AG08396 (cell line): ENCODE measurements around the gene OPHN1.

ENCODE experiments used
- DNase-seq: peaks from one replicate; pipeline ENCODE4 v3.0.0; 2012; ENCODE audit warnings: low spot score, mixed read lengths

The OPHN1 gene

DNA sequence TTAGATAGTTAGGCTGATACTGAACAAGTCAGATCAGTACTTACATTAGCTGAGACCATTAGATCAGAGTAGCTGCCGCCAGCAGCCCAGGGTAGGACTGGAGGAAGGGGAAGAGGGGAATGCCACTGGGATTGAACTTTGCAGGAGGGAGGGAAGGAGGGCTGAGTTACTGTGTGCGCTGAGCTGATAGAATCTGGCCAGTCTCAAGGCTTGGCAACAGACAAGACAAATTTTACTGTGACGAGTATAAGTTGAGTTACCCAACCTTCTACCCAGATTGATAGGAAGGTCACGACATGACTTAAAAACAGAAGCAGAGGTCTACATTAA is 372.1 kb downstream of the OPHN1 start:
- no peak for DNase-seq

DNA sequence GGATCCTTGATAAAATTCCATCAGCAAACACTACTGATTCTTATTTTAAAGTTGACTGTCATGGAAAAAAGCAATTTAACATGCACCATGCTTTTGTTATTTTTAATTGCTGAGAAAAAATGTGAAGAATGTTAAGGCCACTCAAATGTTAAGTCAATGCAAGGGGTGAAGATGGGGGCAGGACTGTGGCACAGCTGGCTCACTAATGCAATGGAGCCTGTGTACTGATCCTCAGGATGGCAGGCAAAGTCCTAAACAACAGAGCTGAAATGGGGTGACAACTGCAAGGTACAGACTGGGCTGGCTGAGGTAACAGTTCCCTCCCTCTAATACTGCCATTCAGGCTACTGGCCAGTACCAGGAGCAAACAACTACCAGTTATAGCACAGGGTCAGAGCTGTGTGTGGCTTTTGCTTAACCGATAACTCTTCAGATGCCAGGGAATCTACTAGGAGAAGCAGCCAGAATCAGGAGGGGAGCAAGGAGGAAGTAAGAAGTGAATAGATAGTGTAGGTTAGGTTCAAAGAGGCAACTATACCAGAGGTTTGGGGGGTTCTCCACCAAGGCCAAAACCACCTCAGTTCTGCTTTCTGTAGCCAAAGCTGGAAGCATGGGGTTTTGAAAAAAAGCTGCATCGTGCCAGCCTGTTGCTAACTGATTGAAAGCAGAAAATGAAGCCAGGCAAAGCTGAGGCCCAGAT is 372.6 kb downstream of the OPHN1 start:
- DNase-seq = no peak

DNA sequence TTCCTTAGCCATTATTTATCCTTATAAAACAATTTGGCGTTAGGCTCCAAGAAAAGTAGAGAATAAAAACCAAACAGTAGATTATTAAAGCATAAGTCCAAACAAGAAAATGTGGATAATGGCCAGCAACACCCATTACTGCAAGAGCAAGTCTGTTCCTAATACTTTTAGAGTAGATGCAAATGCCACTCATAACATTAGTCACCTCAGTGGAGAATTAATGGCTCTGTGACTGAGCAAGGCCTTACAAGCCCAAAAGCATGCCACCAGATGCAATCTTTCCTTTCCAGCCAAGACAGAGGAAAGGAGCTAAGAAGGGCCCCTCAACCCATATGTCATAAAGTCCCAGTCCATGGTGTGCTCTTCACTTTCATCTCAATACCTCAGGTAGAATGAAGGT is 373.8 kb downstream of the OPHN1 start:
- no peak for DNase-seq

DNA sequence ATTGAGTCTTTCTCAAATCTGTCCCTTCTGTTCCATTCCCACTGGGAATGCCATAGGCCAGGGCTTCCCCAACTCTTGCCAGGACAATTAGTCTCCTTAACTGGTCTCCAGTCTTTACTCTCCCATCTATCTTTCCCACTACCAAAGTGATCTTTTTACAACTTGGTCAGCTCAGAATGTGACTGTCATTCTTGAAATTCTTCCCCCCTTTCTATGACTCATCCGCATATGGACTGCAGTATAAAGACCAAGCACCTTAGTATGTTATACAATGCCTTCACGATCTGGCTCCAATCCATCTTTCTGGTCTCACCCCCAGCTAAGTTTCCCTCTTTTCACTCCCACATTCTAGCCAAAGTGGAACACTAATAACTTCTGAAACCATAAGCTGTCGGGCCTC is 383.8 kb downstream of the OPHN1 start:
- DNase-seq = no peak

DNA sequence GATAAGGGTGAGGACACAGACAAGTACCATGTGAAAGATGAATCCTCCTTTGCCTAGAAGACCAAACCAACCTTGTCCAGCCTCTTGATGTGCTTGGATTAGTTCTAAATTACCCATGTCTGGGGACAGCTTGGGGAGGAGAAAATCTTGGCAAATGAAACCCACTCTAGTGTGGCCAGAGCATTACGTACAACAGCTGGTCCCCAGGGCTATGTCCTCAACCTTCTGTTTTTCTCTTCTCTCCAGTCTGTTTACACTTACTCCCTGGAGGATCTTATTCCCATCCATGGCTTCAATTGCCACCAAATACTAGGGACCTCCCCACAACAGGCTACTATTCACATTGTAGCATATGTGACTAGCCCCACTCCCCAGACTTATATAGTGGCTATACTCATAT is 384.5 kb downstream of the OPHN1 start:
- no peak for DNase-seq

DNA sequence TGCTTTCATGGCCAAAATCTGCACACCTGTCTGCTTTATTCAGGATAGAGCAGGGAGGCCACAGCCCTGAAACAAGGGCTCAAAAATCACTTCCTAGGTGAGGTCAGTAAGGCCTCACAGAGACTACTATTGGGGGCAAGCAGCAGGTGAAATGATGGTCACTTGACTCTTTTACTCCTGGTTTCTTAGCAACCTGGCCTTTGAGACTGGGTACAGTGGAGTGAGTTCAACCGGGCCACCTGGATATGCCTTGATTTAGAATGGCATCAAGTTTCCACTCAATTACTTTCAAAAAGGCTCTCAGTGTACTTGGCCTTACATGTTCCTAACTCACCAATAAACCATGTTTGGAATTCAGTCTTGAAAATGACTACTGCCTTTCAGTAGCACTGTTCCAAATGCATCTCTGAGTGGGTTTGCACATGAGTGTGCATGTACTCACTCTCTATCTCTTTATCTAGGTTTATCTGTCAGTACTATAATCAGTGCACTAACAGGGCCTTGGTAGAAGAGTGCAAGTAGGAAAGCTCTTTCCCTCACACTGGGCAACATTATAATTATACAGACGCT is 388.2 kb downstream of the OPHN1 start:
- DNase-seq = no peak

DNA sequence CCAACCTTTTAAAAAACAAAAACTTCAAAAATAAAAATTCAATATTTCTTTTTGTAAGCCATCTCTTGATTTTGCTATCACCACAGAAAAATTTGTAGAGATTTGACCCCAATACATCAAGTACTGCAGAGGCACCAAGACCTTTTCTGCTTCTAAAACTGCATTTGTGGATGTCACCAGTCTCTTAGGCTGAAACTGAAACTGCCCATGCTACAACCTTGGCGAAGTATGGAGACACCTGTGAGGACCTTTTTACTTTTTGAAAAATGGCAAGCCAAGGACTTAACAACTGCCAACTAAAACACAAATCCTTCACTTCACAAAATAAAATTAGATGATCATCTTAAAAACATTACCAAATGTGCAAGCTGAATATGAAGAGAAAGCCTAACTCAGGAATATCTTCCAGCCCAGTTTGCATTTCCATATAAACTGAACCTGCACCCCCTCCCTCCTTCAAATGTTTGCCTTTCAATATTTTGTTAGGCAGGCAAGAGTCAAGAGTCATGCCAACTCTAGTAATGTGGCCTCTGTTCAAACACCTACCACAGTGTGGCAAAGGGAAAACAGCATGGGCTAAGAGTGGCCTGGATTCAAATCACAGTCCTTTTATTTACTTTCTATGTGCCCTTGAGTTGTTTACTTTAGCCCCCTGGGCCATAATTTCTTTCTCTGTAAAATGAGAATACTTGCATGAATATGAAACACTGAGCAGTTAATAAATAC is 389.4 kb downstream of the OPHN1 start:
- no peak for DNase-seq

DNA sequence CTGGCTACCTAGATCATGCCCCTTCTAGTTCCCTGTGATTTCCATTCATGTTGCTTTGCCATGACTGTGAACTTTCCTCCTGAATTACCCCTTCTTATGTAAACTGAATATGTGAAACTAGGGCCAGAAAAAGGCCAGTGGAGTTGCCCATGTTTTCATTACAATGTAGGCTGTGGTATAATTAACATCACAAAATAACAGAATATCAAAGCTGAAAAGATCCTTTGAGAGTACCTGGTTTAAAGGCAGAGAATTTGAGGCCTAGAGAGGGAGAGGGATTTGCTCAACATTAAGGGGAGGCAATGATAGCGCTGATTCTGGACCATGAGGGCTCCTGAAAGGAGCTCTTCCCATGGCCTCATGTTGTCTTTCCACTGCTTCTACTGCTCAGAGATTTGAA is 392.2 kb downstream of the OPHN1 start:
- DNase-seq = no peak

DNA sequence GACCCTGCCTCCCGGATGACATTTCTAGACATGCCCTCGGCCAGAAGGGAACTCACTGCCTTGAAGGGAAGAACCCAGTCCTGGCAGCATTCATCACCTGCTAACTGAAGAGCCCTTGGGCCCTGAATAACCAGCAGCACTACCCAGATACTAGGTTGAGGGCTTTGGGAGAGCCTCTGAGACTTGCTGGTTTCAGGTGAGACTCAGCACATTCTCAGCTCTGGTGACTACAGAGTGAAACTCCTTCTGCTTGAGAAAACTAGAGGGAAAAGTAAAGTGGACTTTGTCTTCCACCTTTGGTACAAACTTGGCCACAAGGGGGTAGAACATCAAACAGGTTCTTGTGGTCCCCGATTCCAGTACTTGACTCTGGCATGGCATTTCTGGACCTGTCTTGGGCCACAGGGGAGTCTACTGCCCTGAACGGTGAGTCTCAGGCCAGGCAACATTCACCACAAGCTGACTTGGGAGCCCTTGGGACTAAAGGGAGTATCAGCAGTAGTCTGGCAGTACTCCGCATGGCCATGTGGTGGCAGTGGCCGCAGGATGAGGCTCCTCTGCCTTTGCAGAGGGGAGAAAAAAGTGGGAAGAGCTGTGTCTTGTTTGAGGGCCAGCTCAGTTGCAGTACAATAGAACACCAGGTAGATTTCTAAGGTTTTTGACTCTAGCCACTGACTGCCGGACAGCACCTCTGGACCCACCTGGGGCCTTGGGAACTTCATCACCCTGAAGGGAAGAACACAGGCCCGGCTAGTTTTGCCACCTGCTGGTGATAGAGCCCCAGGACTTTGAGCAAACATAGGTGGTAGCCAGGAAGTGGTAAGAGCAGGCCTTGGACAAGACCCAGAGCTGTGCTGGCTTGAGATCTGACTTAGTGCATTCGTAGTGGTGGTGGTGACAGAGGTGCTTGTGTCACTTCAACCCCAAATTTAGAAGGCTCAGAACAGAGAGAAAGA is 414.8 kb downstream of the OPHN1 start:
- peak; percentile 10 for DNase-seq

DNA sequence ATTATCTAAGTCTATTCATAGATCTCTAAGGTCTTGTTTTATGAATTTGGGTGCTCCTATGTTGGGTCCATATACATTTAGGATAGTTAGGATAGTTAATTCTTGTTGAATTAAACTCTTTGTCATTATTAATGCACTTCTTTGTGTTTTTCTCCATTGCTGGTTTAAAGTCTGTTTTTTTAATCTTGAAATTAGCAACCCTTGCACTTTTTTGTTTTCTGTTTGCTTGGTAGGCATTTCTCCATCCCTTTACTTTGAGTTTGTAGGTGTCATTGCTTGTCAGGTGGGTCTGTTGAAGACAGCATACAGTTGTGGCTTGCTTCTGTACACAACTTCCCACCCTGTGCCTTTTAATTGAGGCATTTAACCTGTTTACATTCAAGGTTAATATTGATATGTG is 434.8 kb downstream of the OPHN1 start:
- no peak for DNase-seq
